Aorta (tissue), 5 donors: ENCODE results near the gene CAMP. TPM values are rescaled to one million over a fixed set of nuclear protein-coding genes. Genes with fewer than 3 reads are reported as not detected.
A peak's percentile ranks its signal among the peaks of the same experiment; 100 is the strongest.

Experiments
- ATAC-seq: fragments of 200-7000 bp; cut with Tn5 transposase; one replicate; pipeline ENCODE4 v1.9.1; 2022; ENCODE audit warnings: moderate library complexity; ENCODE audit not compliant: low FRiP score
- DNase-seq, 2 donors: peaks; one replicate each; pipeline ENCODE4 v3.0.0-alpha.2; 2020
- H3K27ac ChIP-seq, 2 donors: one replicate each; pipeline ENCODE4 v1.5.1; 2013; ENCODE audit warnings: low read length in 2 of 2, mild to moderate bottlenecking in 2 of 2, moderate library complexity in 2 of 2, control low read depth in 1 of 2, inconsistent platforms in 1 of 2, low read depth in 1 of 2
- H3K27me3 ChIP-seq, 2 donors: one replicate each; pipeline ENCODE4 v1.6.1; 2013; ENCODE audit warnings: control low read depth in 1 of 2, low read length in 1 of 2, mild to moderate bottlenecking in 1 of 2, moderate library complexity in 1 of 2; ENCODE audit not compliant: insufficient read depth in 2 of 2, control insufficient read depth in 1 of 2
- H3K36me3 ChIP-seq, 2 donors: one replicate each; pipeline ENCODE4 v1.6.1; 2013; ENCODE audit warnings: control low read depth in 1 of 2, low read length in 1 of 2, mild to moderate bottlenecking in 1 of 2; ENCODE audit not compliant: insufficient read depth in 2 of 2, control insufficient read depth in 1 of 2
- H3K4me1 ChIP-seq, 2 donors: one replicate each; pipeline ENCODE4 v1.6.1; 2013; ENCODE audit warnings: low read length in 2 of 2, control low read depth in 1 of 2, mild to moderate bottlenecking in 1 of 2, moderate library complexity in 1 of 2; ENCODE audit not compliant: insufficient read depth in 2 of 2, control insufficient read depth in 1 of 2
- H3K4me3 ChIP-seq, 2 donors: one replicate each; pipeline ENCODE4 v1.5.1; 2013; ENCODE audit warnings: low read length in 2 of 2, control low read depth in 1 of 2, mild to moderate bottlenecking in 1 of 2
- H3K9me3 ChIP-seq: one replicate; pipeline ENCODE4 v1.6.1; 2013; ENCODE audit warnings: mild to moderate bottlenecking, low read length; ENCODE audit not compliant: control insufficient read depth
- WGBS, 2 donors: extraction: QIAGEN DNeasy Blood & Tissue Kit; methylation state at CpG; one replicate each; pipeline ENCODE4 v1.1.7; 2013; 5-methylcytosine and 5-hydroxymethylcytosine counted together
- intact Hi-C, 2 donors: fragments of 100-400 bp; cut with DNase I; formaldehyde crosslinking; loops; one replicate each; pipeline versions ENCODE4 v1.14.2 to v1.15.0; 2022
- polyA plus RNA-seq, 2 donors: library from polyadenylated mRNA; stranded (reverse); fragments of 200-250 nt; gene quantifications; one replicate each; pipeline ENCODE4 v1.2.3, GENCODE V29; 2013
- total RNA-seq, 2 donors: library from RNA; stranded (reverse); fragmentation: NEBNext Ultra II Directional; extraction: Animal tissue kit (Norgen Biotek cat#: 25700); gene quantifications; one replicate each; pipeline ENCODE4 v1.2.1, GENCODE V29; 2021
- donor health status: healthy with polysubstance abuse.
- donor health status: Bipolar disorder and iron deficiency.
- donor health status: DM: no; HTN: no; CAD: no.
- donor health status: DM: no; HTN: no; CAD: no.
- donor health status: DM: yes; HTN: yes; CAD: no.

The CAMP gene
- total and polyA plus RNA-seq, 4 donors = 0.65 to 4.0 (median 0.90) TPM; not detected in 1

DNA sequence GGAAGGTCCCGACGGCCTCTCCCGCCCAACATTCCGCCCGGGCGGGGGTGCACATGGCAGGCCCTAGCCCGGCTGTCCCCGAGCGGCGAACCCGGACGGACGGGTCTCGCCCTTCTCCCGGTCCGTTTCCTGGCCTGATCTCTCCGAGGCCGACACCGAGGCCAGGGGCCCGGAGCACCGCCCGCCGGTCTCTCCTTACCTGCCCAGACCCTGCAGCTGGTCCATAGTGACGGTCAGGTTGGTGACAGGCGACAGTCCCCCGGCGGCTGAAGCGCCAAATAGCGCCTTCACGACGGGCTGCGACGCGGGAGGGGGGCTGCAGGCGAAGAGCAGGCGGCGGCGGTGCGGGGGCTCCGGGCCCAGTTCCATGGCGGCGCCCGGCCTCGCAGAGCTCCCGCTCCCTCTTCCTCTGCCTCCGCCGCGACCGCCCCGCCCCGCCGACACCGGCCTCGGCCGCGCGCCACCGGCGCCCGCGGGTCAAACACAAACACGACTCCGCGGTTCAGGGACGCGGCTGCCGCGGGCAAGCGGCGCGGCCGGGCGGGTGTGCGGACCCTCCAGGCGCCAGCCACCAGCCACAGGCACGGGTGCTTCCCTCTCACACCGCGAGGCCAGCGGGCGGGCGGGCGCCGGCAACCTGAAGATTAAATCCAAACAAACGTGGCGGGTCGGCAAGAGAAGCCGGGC lies 35.6 kb upstream of the CAMP start:
- peak overlapping the region in 1 of 2 donors; percentile 31 for H3K27ac ChIP-seq
- DNase-seq = peak; percentile 52 to 86
- 0% methylated on average over 49 to 87 of the region's 87 CpGs for WGBS, 2 donors

GRCh38 chr3:48188266-48189201 lies 34.8 kb upstream of the CAMP start, which contains the start of gene CDC25A:
CDC25A (minus strand) TSS chr3:48188417; CDS start chr3:48187947, 470 bp downstream.
- Histone ChIP-seq H3K27me3 (no peaks in the 10 kb centered on the region), H3K36me3 (no peaks in the 10 kb centered on the region), H3K4me1 (no peaks in the 10 kb centered on the region), H3K9me3 (no peaks in the 10 kb centered on the region), H3K27ac (peak within 1 kb of the TSS in 1 of 2 donors; percentile 31), H3K4me3 (peak within 1 kb of the TSS; percentile 7 to 45)
- 7% methylated on average over 44 of the region's 44 CpGs for WGBS, 2 donors
- peak; percentile 98 for ATAC-seq
- peak; percentile 96 to 98 for DNase-seq
- intact Hi-C loops = no loop called here

More for the DNA sequence above, 35.6 kb upstream of the CAMP start:
- peak; percentile 76 for ATAC-seq
- H3K36me3 ChIP-seq = no peaks in the 10 kb centered on the region
- H3K9me3 ChIP-seq = no peaks in the 10 kb centered on the region
- H3K4me3 ChIP-seq = peak overlapping the region; percentile 7 to 45
- no peaks in the 10 kb centered on the region for H3K4me1 ChIP-seq
- H3K27me3 ChIP-seq = no peaks in the 10 kb centered on the region
- intact Hi-C loops = no loop called here

- intact Hi-C loops = no loop called here
- Histone ChIP-seq H3K4me3 (no peak overlapping the region), H3K36me3 (no peaks in the 10 kb centered on the region), H3K9me3 (no peaks in the 10 kb centered on the region), H3K4me1 (no peaks in the 10 kb centered on the region), H3K27ac (no peak overlapping the region), H3K27me3 (no peaks in the 10 kb centered on the region)
- 85 to 92% methylated on average over 6 of the region's 6 CpGs for WGBS, 2 donors
- DNase-seq (no peak), ATAC-seq (no peak)
These were observed 34.0 kb upstream of the CAMP start for GRCh38 chr3:48189321-48189720.

- WGBS, 2 donors = 87 to 89% methylated on average over 3 of the region's 3 CpGs
- intact Hi-C loops = no loop called here
- Histone ChIP-seq H3K4me1 (no peaks in the 10 kb centered on the region), H3K27ac (no peak overlapping the region), H3K36me3 (no peaks in the 10 kb centered on the region), H3K4me3 (no peak overlapping the region), H3K9me3 (no peaks in the 10 kb centered on the region), H3K27me3 (no peaks in the 10 kb centered on the region)
- DNase-seq (no peak), ATAC-seq (no peak)
These were observed 32.4 kb upstream of the CAMP start for GRCh38 chr3:48190911-48191310.

DNA sequence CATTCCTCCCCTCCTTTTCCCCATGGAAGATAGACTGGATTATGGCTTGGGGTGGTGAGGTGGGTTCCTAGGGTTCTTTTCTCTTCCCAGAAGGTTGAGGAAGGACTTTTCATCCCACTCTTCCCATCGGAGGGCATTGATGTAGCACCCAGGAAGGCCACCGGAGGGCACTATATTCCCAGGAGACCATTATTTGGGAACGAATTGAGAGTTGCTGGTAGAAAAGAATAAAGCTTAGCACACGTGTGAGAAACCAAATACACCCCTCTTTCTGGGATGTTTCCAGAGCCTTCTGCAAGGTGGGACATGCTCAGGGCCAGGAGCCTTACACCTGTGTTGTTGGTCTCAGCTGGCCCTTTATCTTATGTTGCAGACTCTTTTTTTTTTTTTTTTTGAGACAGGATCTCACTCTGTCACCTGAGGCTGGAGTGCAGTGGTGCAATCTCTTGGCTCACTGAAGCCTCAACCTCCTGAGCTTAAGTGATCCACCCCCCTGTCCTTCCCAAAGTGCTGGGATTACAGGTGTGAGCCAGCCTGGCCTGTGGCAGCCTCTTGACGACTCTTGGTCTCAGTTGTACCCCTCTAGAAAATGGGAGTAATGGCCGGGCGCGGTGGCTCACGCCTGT lies 28.7 kb upstream of the CAMP start:
- Histone ChIP-seq H3K27me3 (no peaks in the 10 kb centered on the region), H3K27ac (no peak overlapping the region), H3K9me3 (no peaks in the 10 kb centered on the region), H3K4me3 (no peak overlapping the region), H3K4me1 (no peaks in the 10 kb centered on the region), H3K36me3 (no peaks in the 10 kb centered on the region)
- DNase-seq = peak in 1 of 2 donors; percentile 81
- intact Hi-C loops = no loop called here
- WGBS, 2 donors = 50 to 52% methylated on average over 9 of the region's 9 CpGs
- peak; percentile 82 for ATAC-seq

GRCh38 chr3:48196611-48197010 lies 26.7 kb upstream of the CAMP start:
- no peak overlapping the region for H3K27ac ChIP-seq
- H3K4me3 ChIP-seq = no peak overlapping the region
- intact Hi-C loops = no loop called here
- 78 to 80% methylated on average over 1 of the region's 1 CpG for WGBS, 2 donors
- no peak for ATAC-seq
- H3K9me3 ChIP-seq = no peaks in the 10 kb centered on the region
- no peaks in the 10 kb centered on the region for H3K4me1 ChIP-seq
- no peaks in the 10 kb centered on the region for H3K27me3 ChIP-seq
- H3K36me3 ChIP-seq = no peaks in the 10 kb centered on the region
- DNase-seq = no peak

GRCh38 chr3:48199117-48199516 lies 24.2 kb upstream of the CAMP start:
- Histone ChIP-seq H3K27ac (no peak overlapping the region), H3K4me3 (no peak overlapping the region), H3K27me3 (no peaks in the 10 kb centered on the region), H3K36me3 (no peaks in the 10 kb centered on the region), H3K9me3 (no peaks in the 10 kb centered on the region), H3K4me1 (no peaks in the 10 kb centered on the region)
- intact Hi-C loops = no loop called here
- ATAC-seq (no peak), DNase-seq (no peak)

- ATAC-seq (no peak), DNase-seq (no peak)
- Histone ChIP-seq H3K4me1 (no peaks in the 10 kb centered on the region), H3K9me3 (no peaks in the 10 kb centered on the region), H3K36me3 (no peaks in the 10 kb centered on the region), H3K27ac (no peak overlapping the region), H3K4me3 (no peak overlapping the region), H3K27me3 (no peaks in the 10 kb centered on the region)
- intact Hi-C loops = no loop called here
- WGBS, 2 donors = 73 to 74% methylated on average over 6 of the region's 6 CpGs
These were observed 20.7 kb upstream of the CAMP start for GRCh38 chr3:48202632-48203031.
